WTC11 (cell line): ENCODE results near the gene GALNT5. TPM values are rescaled to one million over a fixed set of nuclear protein-coding genes. Genes with fewer than 3 reads are reported as not detected.

ENCODE experiments used
- ATAC-seq: fragments of 200-7000 bp; cut with Tn5 transposase; 2 replicates; pipeline ENCODE4 v1.10.0; 2021; ENCODE audit warnings: mild to moderate bottlenecking, moderate library complexity
- CTCF ChIA-PET: fragments of 300-600 bp; sonication (Branson Sonifier 250); formaldehyde crosslinking; loops from one replicate; lab custom pipeline; 2021; ENCODE audit warnings: antibody characterized with exemption; lab: Charles Lee
- POLR2A ChIA-PET: fragments of 350-600 bp; sonication (Branson Sonifier 250); formaldehyde crosslinking; loops from one replicate; lab custom pipeline; 2021; ENCODE audit warnings: antibody characterized with exemption; lab: Charles Lee
- DNase-seq: peaks from one replicate; pipeline ENCODE4 v3.0.0; 2021; ENCODE audit warnings: low spot score
- H3K27ac Mint-ChIP-seq: 2 replicates; pipeline ENCODE4 v1.8.0; 2021; ENCODE audit warnings: mixed read lengths
- H3K27me3 Mint-ChIP-seq: 2 replicates; pipeline ENCODE4 v1.8.0; 2021; ENCODE audit warnings: low read depth, mild to moderate bottlenecking, moderate library complexity, mixed read lengths
- H3K36me3 Mint-ChIP-seq: 2 replicates; pipeline ENCODE4 v1.8.0; 2021; ENCODE audit warnings: mixed read lengths
- H3K4me1 Mint-ChIP-seq: 2 replicates; pipeline ENCODE4 v1.8.0; 2022; ENCODE audit warnings: mixed read lengths
- H3K4me3 Mint-ChIP-seq: 2 replicates; pipeline ENCODE4 v1.8.0; 2021; ENCODE audit warnings: mild to moderate bottlenecking, moderate library complexity, mixed read lengths
- H3K9me3 Mint-ChIP-seq: 2 replicates; pipeline ENCODE4 v1.8.0; 2021; ENCODE audit warnings: mixed read lengths
- ATF1 ChIP-seq: sonication (generic); formaldehyde crosslinking; IDR thresholded peaks from 2 replicates; pipeline ENCODE4 v1.8.1; 2023; ENCODE audit warnings: mild to moderate bottlenecking, moderate library complexity, missing genetic modification reagents
- CREB1 ChIP-seq: sonication (generic); formaldehyde crosslinking; IDR thresholded peaks from 2 replicates; pipeline ENCODE4 v1.8.0; 2023; ENCODE audit warnings: mild to moderate bottlenecking, missing genetic modification reagents
- KAT7 ChIP-seq: sonication (generic); formaldehyde crosslinking; IDR thresholded peaks from 2 replicates; pipeline ENCODE4 v1.8.1; 2023; ENCODE audit warnings: missing genetic modification reagents, mild to moderate bottlenecking, borderline replicate concordance
- MYBL2 ChIP-seq: sonication (generic); formaldehyde crosslinking; IDR thresholded peaks from 2 replicates; pipeline ENCODE4 v1.8.1; 2023; ENCODE audit warnings: mild to moderate bottlenecking, moderate library complexity, missing genetic modification reagents
- NFYB ChIP-seq: sonication (generic); formaldehyde crosslinking; conservative IDR thresholded peaks from 2 replicates; pipeline ENCODE4 v1.8.0; 2022; ENCODE audit warnings: low read depth, missing genetic modification reagents
- PRRX2 ChIP-seq: fragments of 250-450 bp; sonication (Bioruptor Pico); IDR thresholded peaks from 2 replicates; pipeline ENCODE4 v1.8.0; 2021; ENCODE audit warnings: mild to moderate bottlenecking
- RORB ChIP-seq: fragments of 250-450 bp; sonication (Bioruptor Pico); IDR thresholded peaks from 2 replicates; pipeline ENCODE4 v1.9.0; 2021; ENCODE audit warnings: mild to moderate bottlenecking
- TEAD1 ChIP-seq: sonication (generic); formaldehyde crosslinking; IDR thresholded peaks from 2 replicates; pipeline ENCODE4 v1.8.0; 2022; ENCODE audit warnings: mild to moderate bottlenecking, missing genetic modification reagents
- TP53 ChIP-seq: sonication (generic); formaldehyde crosslinking; IDR thresholded peaks from 2 replicates; pipeline ENCODE4 v1.8.1; 2023; ENCODE audit warnings: mild to moderate bottlenecking, missing genetic modification reagents
- ZNF396 ChIP-seq: fragments of 250-450 bp; sonication (Bioruptor Pico); IDR thresholded peaks from 2 replicates; pipeline ENCODE4 v1.8.0; 2021; ENCODE audit warnings: mild to moderate bottlenecking, moderate library complexity, borderline replicate concordance
- total RNA-seq: library from RNA; stranded (reverse); gene quantifications from 3 replicates; pipeline ENCODE4 v1.2.3, GENCODE V29; 2021
- TF ChIP-seq, protein P1 (sequence below): sonication (generic); formaldehyde crosslinking; conservative IDR thresholded peaks from 2 replicates; pipeline ENCODE4 v1.8.1; 2023; ENCODE audit warnings: mild to moderate bottlenecking, low read depth, missing genetic modification reagents, moderate library complexity
- TF ChIP-seq, protein P2 (sequence below): sonication (generic); formaldehyde crosslinking; IDR thresholded peaks from 2 replicates; pipeline ENCODE4 v1.8.0; 2023; ENCODE audit warnings: missing genetic modification reagents
- TF ChIP-seq, protein P3 (sequence below): fragments of 250-450 bp; sonication (Bioruptor Pico); IDR thresholded peaks from 2 replicates; pipeline ENCODE4 v1.9.0; 2021; ENCODE audit warnings: mild to moderate bottlenecking
- TF ChIP-seq, protein P4 (sequence below): fragments of 200-600 bp; IDR thresholded peaks from 2 replicates; pipeline ENCODE4 v1.8.0; 2022; ENCODE audit warnings: antibody characterized with exemption
- TF ChIP-seq, protein P5 (sequence below): sonication (generic); formaldehyde crosslinking; IDR thresholded peaks from 2 replicates; pipeline ENCODE4 v1.8.0; 2022; ENCODE audit warnings: mild to moderate bottlenecking, missing genetic modification reagents
- TF ChIP-seq, protein P6 (sequence below): sonication (generic); formaldehyde crosslinking; IDR thresholded peaks from 2 replicates; pipeline ENCODE4 v1.8.1; 2023; ENCODE audit warnings: mild to moderate bottlenecking, missing genetic modification reagents, moderate library complexity

Gene GALNT5
- total RNA-seq, 1 experiment from 2014 or later: 0.17 TPM

DNA sequence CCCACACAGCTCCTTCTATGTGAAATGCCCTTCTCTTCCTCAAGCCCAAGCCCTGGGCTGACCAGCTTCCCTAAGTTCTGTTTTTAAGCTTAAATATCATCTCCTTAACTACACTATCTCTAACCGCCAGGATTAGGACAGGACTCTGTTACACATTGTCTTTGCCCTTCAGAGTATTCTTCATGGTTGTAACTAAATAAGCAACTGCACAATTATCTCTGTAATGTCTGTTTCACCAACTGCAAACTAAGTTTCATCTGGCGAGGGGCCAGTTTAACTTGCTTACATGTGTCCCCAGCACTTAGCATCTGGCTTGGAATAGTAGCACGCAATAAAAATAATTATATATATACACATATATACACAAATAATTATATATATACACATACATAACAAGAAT is 69.2 kb downstream of the GALNT5 start:
- TF ChIP-seq, protein P1, sequence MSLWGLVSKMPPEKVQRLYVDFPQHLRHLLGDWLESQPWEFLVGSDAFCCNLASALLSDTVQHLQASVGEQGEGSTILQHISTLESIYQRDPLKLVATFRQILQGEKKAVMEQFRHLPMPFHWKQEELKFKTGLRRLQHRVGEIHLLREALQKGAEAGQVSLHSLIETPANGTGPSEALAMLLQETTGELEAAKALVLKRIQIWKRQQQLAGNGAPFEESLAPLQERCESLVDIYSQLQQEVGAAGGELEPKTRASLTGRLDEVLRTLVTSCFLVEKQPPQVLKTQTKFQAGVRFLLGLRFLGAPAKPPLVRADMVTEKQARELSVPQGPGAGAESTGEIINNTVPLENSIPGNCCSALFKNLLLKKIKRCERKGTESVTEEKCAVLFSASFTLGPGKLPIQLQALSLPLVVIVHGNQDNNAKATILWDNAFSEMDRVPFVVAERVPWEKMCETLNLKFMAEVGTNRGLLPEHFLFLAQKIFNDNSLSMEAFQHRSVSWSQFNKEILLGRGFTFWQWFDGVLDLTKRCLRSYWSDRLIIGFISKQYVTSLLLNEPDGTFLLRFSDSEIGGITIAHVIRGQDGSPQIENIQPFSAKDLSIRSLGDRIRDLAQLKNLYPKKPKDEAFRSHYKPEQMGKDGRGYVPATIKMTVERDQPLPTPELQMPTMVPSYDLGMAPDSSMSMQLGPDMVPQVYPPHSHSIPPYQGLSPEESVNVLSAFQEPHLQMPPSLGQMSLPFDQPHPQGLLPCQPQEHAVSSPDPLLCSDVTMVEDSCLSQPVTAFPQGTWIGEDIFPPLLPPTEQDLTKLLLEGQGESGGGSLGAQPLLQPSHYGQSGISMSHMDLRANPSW (CRISPR knock-in tag): no peak
- TF ChIP-seq, protein P2, sequence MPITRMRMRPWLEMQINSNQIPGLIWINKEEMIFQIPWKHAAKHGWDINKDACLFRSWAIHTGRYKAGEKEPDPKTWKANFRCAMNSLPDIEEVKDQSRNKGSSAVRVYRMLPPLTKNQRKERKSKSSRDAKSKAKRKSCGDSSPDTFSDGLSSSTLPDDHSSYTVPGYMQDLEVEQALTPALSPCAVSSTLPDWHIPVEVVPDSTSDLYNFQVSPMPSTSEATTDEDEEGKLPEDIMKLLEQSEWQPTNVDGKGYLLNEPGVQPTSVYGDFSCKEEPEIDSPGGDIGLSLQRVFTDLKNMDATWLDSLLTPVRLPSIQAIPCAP (CRISPR knock-in tag): no peak
- no peak for TF ChIP-seq ATF1 (CRISPR knock-in tag)
- TF ChIP-seq, all 79 proteins: peak for 0
- ATAC-seq (no peak), DNase-seq (no peak)
- no peaks in the 10 kb centered on the region for H3K9me3 Mint-ChIP-seq
- ChIA-PET POLR2A (interaction anchor here (1.4 kb wide), 1 partner anchor 24 kb away, joined by 3 read pairs; no protein-coding TSS in a partner anchor), CTCF (interaction anchor here (0.7 to 3.6 kb wide), 19 partner anchors 8 to 466 kb away, joined by 3 to 125 read pairs (median 7); no protein-coding TSS in a partner anchor)
- H3K36me3 Mint-ChIP-seq: no peaks in the 10 kb centered on the region
- H3K4me3 Mint-ChIP-seq: no peak overlapping the region
- no peaks in the 10 kb centered on the region for H3K27me3 Mint-ChIP-seq
- peaks cover 30% of the 10 kb centered on the region for H3K4me1 Mint-ChIP-seq
- no peak overlapping the region for H3K27ac Mint-ChIP-seq

DNA sequence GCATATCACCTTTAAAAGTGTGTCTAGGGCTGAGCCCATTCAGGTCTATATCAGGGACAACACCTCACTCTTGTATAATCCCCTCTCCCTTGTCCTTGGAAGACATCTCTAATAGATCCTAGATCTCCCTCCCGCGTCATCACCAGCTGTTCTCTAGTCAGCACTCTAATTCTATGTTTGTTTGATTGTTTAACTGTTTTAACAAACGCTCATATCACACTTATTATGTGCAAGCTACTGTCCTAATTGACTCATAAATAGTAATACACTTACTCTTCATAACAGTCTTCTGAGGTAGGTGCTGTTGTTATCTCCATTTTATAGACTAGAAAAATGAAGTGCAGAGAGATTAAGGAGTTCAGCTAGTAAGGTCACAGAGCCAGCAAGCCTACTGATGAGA is 69.7 kb downstream of the GALNT5 start:
- Mint-ChIP-seq H3K27ac (no peak overlapping the region), H3K4me3 (no peak overlapping the region), H3K36me3 (no peaks in the 10 kb centered on the region), H3K27me3 (no peaks in the 10 kb centered on the region), H3K9me3 (no peaks in the 10 kb centered on the region), H3K4me1 (peaks cover 26% of the 10 kb centered on the region)
- ATAC-seq: no peak
- TF ChIP-seq, protein P3, sequence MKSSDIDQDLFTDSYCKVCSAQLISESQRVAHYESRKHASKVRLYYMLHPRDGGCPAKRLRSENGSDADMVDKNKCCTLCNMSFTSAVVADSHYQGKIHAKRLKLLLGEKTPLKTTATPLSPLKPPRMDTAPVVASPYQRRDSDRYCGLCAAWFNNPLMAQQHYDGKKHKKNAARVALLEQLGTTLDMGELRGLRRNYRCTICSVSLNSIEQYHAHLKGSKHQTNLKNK (CRISPR knock-in tag): no peak
- TF ChIP-seq NFYB (CRISPR knock-in tag) (no peak), PRRX2 (no peak), MYBL2 (CRISPR knock-in tag) (no peak), RORB (CRISPR knock-in tag) (no peak)
- ChIA-PET CTCF (interaction anchor here (0.6 to 3.6 kb wide), 48 partner anchors 9 to 684 kb away, joined by 3 to 125 read pairs (median 4); partner anchors contain the start of gene ACVR1C), POLR2A (no interaction called here)
- DNase-seq: no peak

DNA sequence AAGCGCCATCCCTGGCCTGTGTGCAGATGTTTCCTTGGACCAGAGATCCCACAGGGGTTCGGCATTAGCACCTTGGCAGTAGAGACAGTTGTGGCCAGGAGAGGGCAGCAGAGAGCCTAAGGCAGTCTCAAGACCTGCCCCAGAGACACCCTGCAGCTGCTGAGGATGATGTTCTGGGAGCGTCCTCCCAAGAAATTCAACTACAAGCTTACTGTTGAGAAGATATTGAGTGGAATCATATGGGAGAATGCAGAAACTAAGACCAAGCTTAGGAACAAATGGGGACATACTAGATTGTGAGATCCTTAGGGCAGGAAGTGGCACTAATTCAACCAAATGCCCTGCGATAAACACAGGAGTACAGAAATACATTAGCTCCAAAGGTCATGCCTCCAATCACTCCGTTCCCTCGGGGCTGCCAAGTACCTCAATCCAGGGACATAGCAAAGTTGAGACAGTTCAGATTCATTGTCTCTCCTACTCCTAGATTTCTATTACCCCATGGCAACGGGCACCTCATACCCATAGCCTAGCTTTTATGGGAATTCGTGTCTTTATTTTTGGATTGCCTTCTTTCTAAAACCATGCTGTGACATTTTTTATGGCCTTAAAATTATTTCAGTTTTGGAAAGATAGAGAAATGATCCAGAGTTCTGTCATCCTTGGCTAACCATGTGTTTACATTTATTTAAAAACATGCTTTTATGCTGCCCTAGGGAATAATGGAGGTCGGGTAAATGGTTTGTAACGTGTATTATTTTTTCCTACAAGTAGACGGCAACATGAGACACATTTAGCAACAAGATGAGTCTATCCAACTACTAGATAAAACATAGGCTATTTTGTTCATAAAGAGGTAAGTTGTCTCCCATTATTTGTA is 70.4 kb downstream of the GALNT5 start:
- peaks cover 23% of the 10 kb centered on the region for H3K4me1 Mint-ChIP-seq
- no peak overlapping the region for H3K27ac Mint-ChIP-seq
- ATAC-seq: peak; percentile 96
- peak; percentile 91 for DNase-seq
- H3K9me3 Mint-ChIP-seq: no peaks in the 10 kb centered on the region
- TF ChIP-seq, protein P4, sequence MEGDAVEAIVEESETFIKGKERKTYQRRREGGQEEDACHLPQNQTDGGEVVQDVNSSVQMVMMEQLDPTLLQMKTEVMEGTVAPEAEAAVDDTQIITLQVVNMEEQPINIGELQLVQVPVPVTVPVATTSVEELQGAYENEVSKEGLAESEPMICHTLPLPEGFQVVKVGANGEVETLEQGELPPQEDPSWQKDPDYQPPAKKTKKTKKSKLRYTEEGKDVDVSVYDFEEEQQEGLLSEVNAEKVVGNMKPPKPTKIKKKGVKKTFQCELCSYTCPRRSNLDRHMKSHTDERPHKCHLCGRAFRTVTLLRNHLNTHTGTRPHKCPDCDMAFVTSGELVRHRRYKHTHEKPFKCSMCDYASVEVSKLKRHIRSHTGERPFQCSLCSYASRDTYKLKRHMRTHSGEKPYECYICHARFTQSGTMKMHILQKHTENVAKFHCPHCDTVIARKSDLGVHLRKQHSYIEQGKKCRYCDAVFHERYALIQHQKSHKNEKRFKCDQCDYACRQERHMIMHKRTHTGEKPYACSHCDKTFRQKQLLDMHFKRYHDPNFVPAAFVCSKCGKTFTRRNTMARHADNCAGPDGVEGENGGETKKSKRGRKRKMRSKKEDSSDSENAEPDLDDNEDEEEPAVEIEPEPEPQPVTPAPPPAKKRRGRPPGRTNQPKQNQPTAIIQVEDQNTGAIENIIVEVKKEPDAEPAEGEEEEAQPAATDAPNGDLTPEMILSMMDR: peak; percentile 80
- TF ChIP-seq, protein P5, sequence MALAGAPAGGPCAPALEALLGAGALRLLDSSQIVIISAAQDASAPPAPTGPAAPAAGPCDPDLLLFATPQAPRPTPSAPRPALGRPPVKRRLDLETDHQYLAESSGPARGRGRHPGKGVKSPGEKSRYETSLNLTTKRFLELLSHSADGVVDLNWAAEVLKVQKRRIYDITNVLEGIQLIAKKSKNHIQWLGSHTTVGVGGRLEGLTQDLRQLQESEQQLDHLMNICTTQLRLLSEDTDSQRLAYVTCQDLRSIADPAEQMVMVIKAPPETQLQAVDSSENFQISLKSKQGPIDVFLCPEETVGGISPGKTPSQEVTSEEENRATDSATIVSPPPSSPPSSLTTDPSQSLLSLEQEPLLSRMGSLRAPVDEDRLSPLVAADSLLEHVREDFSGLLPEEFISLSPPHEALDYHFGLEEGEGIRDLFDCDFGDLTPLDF (CRISPR knock-in tag): no peak
- TF ChIP-seq TEAD1 (CRISPR knock-in tag) (0 out of 2 replicates have a peak, but pooled peaks have one; percentile 15), KAT7 (CRISPR knock-in tag) (no peak), NFYB (CRISPR knock-in tag) (no peak), CREB1 (CRISPR knock-in tag) (no peak), TP53 (CRISPR knock-in tag) (no peak), ZNF396 (no peak)
- TF ChIP-seq, protein P6, sequence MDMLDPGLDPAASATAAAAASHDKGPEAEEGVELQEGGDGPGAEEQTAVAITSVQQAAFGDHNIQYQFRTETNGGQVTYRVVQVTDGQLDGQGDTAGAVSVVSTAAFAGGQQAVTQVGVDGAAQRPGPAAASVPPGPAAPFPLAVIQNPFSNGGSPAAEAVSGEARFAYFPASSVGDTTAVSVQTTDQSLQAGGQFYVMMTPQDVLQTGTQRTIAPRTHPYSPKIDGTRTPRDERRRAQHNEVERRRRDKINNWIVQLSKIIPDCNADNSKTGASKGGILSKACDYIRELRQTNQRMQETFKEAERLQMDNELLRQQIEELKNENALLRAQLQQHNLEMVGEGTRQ: no peak
- H3K27me3 Mint-ChIP-seq: no peaks in the 10 kb centered on the region
- no peaks in the 10 kb centered on the region for H3K36me3 Mint-ChIP-seq
- no peak overlapping the region for H3K4me3 Mint-ChIP-seq
- ChIA-PET POLR2A (no interaction called here), CTCF (interaction anchor here (0.6 to 3.6 kb wide), 53 partner anchors 9 to 683 kb away, joined by 3 to 125 read pairs (median 4); partner anchors contain the start of genes ACVR1C and GALNT5)
